ENCODE data around the gene CPNE5. TPM values are rescaled to one million over a fixed set of nuclear protein-coding genes. Genes with fewer than 3 reads are reported as not detected.

CPNE5 gene
- total and polyA plus RNA-seq, 2 of the 4 experiments (the other 2 are of a cell fraction), result 0.07 TPM; not detected in 1

- TF ChIP-seq CTCF (conservative IDR thresholded peaks at IDR 0.05; ENCODE audit: low read depth, low read length) (no peak), MXI1 (IDR thresholded peaks at IDR 0.05; ENCODE audit: borderline replicate concordance, low read depth, low read length) (no peak), NFE2L2 (IDR thresholded peaks at IDR 0.05; ENCODE audit: low read depth, low read length) (no peak), RAD21 (IDR thresholded peaks at IDR 0.05; ENCODE audit: low read length) (no peak)
Measured at GRCh38 chr6:36753671-36754405, 85.4 kb downstream of the CPNE5 start (continued).
